Heart right ventricle (tissue), 16 donors: ENCODE results near the gene GDI1. TPM values are rescaled to one million over a fixed set of nuclear protein-coding genes. Genes with fewer than 3 reads are reported as not detected.

Experiments
- ATAC-seq, 8 donors: fragments of 200-7000 bp; cut with Tn5 transposase; one replicate each; pipeline ENCODE4 v1.9.1; 2020; ENCODE audit warnings: mild to moderate bottlenecking in 8 of 8, moderate library complexity in 8 of 8, moderate number of reproducible peaks in 1 of 8
- DNase-seq, 2 donors: peaks; one replicate each; pipeline ENCODE4 v3.0.0-alpha.2; 2020
- H3K27ac ChIP-seq, 10 donors: fragments of 200-600 bp; sonication (generic) in 2 of 10; one replicate each; pipeline versions ENCODE4 v1.5.0 to v1.8.0; 2020 to 2022; ENCODE audit warnings: mild to moderate bottlenecking in 3 of 10
- H3K27me3 ChIP-seq, 7 donors: fragments of 200-600 bp; one replicate each; pipeline ENCODE4 v1.8.0; 2021 to 2022; ENCODE audit warnings: mild to moderate bottlenecking in 2 of 7
- H3K36me3 ChIP-seq, 9 donors: fragments of 200-600 bp; sonication (generic) in 1 of 9; one replicate each; pipeline versions ENCODE4 v1.5.0 to v1.8.0; 2020 to 2022; ENCODE audit warnings: mild to moderate bottlenecking in 2 of 9
- H3K4me1 ChIP-seq, 9 donors: fragments of 200-600 bp; sonication (generic) in 1 of 9; one replicate each; pipeline versions ENCODE4 v1.5.0 to v1.8.0; 2020 to 2022; ENCODE audit warnings: mild to moderate bottlenecking in 4 of 9
- H3K4me3 ChIP-seq, 10 donors: fragments of 200-600 bp; sonication (generic) in 2 of 10; one replicate each; pipeline versions ENCODE4 v1.5.0 to v1.8.0; 2020 to 2022; ENCODE audit warnings: mild to moderate bottlenecking in 7 of 10, moderate library complexity in 2 of 10
- H3K9me3 ChIP-seq, 11 donors: fragments of 200-600 bp in 10 of 11; sonication (generic) in 2 of 11; one replicate each; pipeline versions ENCODE4 v1.5.0 to v1.8.0; 2013 to 2022; ENCODE audit warnings: mild to moderate bottlenecking in 2 of 11, control low read depth in 1 of 11, moderate library complexity in 1 of 11
- WGBS, 2 donors: extraction: QIAGEN DNeasy Blood & Tissue Kit; methylation state at CpG; one replicate each; pipeline ENCODE4 v1.1.7; 2013; ENCODE audit warnings: inconsistent platforms in 1 of 2; 5-methylcytosine and 5-hydroxymethylcytosine counted together
- intact Hi-C, 10 donors: fragments of 100-400 bp; cut with DNase I; formaldehyde crosslinking; loops; one replicate each; pipeline versions ENCODE4 v1.11.1 to v1.14.2; 2022
- polyA plus RNA-seq, 2 donors: library from polyadenylated mRNA; stranded (reverse); fragments of 200-250 nt; gene quantifications; one replicate each; pipeline ENCODE4 v1.2.3, GENCODE V29; 2013
- total RNA-seq, 10 donors: library from RNA; stranded (reverse); fragmentation: NEBNext Ultra II Directional in 3 of 10; extraction: Animal tissue kit (Norgen Biotek cat#: 25700) in 3 of 10; gene quantifications; one replicate each; pipeline versions ENCODE4 v1.2.1 to v1.2.4, GENCODE V29; 2021 to 2023
- TF ChIP-seq, protein P1 (sequence below), 9 donors: fragments of 200-600 bp; sonication (generic) in 2 of 9; IDR thresholded peaks; one replicate each; pipeline versions ENCODE4 v1.5.0 to v1.8.0; 2021 to 2022; ENCODE audit warnings: antibody characterized with exemption in 9 of 9, mild to moderate bottlenecking in 5 of 9, moderate library complexity in 1 of 9
- donor health status: Arrhythmogenic right ventricular cardiomyopathy.
- donor health status: ischemic (EF 13 %, LVEDD 7.1; RV severe dilation, severe dysfunction).
- donor health status: healthy with polysubstance abuse.
- donor health status: DM: no; HTN: yes; CAD: no.
- donor health status: DM: no; HTN: no; CAD: no.
- donor health status: ischemic (EF 25% LVEDD 6.9; RV normal size, moderate dysfunction).
- donor health status: ischemic (EF 25% LVEDD 5.7; RV mildly dilated, moderate dysfunction).
- donor health status: healthy.
- donor health status: DM: yes; HTN: yes; CAD: no.
- donor health status: Ischemic cardiomyopathy.
- donor health status: ischemic (EF 35%, LVEDD 5.7; RV mildly dilated, moderate dysfunction).
- donor health status: nonischemic (EF 11% LVEDD 7.7; RV severe dilation, severe dysfunction).
- donor health status: DM: yes; HTN: yes; CAD: no.
- donor health status: PGD.
- donor health status: ischemic (EF 29% LVEDD 5.4; RV normal size, mild dysfunction).
- donor health status: nonischemic (EF 23%, LVEDD 6.1; RV moderate dilation, normal function).

Gene GDI1
- total and polyA plus RNA-seq, 12 donors = 67.5 to 117 (median 79.3) TPM

DNA sequence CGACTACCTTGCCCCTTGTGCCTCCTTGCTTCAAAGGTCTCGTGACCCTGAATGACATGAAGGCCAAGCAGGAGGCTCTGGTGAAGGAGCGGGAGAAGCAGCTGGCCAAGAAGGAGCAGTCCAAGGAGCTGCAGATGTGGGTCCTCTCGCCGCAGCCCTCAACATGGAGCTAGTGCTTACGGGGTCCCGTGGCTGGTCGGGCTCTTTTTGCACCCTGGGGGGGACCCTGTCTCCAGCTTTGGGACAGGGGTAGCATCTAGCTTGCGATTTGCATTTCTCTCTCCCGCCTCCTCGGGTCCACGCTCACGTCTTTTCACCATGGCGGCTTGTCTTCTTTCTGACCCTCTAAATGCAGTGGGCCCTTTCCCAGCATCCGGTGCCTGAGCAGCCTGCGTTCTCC, 8.8 kb downstream of the GDI1 start:
- Histone ChIP-seq H3K9me3 (no peaks in the 10 kb centered on the region), H3K4me1 (peaks cover 0 to 21% (median 11%) of the 10 kb centered on the region in 9 donors), H3K36me3 (peaks cover 0 to 61% (median 12%) of the 10 kb centered on the region in 9 donors), H3K27ac (no peak overlapping the region), H3K4me3 (no peak overlapping the region), H3K27me3 (no peaks in the 10 kb centered on the region)
- intact Hi-C loops = no loop called here
- WGBS, 2 donors = 95 to 100% methylated on average over 12 to 16 of the region's 16 CpGs
- DNase-seq (no peak), ATAC-seq (no peak)
- TF ChIP-seq, protein P1, sequence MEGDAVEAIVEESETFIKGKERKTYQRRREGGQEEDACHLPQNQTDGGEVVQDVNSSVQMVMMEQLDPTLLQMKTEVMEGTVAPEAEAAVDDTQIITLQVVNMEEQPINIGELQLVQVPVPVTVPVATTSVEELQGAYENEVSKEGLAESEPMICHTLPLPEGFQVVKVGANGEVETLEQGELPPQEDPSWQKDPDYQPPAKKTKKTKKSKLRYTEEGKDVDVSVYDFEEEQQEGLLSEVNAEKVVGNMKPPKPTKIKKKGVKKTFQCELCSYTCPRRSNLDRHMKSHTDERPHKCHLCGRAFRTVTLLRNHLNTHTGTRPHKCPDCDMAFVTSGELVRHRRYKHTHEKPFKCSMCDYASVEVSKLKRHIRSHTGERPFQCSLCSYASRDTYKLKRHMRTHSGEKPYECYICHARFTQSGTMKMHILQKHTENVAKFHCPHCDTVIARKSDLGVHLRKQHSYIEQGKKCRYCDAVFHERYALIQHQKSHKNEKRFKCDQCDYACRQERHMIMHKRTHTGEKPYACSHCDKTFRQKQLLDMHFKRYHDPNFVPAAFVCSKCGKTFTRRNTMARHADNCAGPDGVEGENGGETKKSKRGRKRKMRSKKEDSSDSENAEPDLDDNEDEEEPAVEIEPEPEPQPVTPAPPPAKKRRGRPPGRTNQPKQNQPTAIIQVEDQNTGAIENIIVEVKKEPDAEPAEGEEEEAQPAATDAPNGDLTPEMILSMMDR (IDR thresholded peaks at IDR 0.05) = no peak

GRCh38 chrX:154446430-154446829, 9.5 kb downstream of the GDI1 start:
- H3K4me1 ChIP-seq = peaks cover 0 to 21% (median 11%) of the 10 kb centered on the region in 9 donors
- H3K4me3 ChIP-seq = no peak overlapping the region
- TF ChIP-seq, protein P1 (IDR thresholded peaks at IDR 0.05) = no peak
- intact Hi-C loops = no loop called here
- 92 to 94% methylated on average over 12 of the region's 12 CpGs for WGBS, 2 donors
- H3K36me3 ChIP-seq = peaks cover 0 to 60% (median 12%) of the 10 kb centered on the region in 9 donors
- no peaks in the 10 kb centered on the region for H3K9me3 ChIP-seq
- ATAC-seq (no peak), DNase-seq (no peak)
- H3K27ac ChIP-seq = no peak overlapping the region
- H3K27me3 ChIP-seq = no peaks in the 10 kb centered on the region

DNA sequence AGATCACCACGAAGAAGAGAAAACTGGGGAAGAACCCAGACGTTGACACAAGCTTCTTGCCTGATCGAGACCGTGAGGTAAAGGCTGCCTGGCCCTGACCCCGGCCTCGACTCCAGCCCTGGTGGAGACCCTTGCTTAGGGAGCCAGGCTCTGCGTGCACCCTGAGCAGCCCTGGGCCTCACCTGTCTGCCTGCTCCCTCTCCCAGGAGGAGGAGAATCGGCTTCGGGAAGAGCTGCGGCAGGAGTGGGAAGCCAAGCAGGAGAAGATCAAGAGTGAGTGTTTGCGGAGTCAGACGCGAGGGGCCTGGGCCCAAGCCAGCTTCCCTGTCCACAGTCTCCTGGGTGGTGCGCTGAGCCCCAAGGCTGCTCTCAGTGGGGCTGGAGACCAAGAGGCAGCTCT, 11.5 kb downstream of the GDI1 start:
- DNase-seq (no peak), ATAC-seq (no peak)
- intact Hi-C loops = no loop called here
- 88 to 89% methylated on average over 14 of the region's 14 CpGs for WGBS, 2 donors
- Histone ChIP-seq H3K4me3 (no peak overlapping the region), H3K27ac (no peak overlapping the region), H3K4me1 (peaks cover 0 to 18% (median 11%) of the 10 kb centered on the region in 9 donors), H3K9me3 (no peaks in the 10 kb centered on the region), H3K36me3 (peaks cover 0 to 54% (median 7%) of the 10 kb centered on the region in 9 donors), H3K27me3 (peaks cover 0 to 5% (median 0%) of the 10 kb centered on the region in 7 donors)
- TF ChIP-seq, protein P1 (IDR thresholded peaks at IDR 0.05) = no peak

DNA sequence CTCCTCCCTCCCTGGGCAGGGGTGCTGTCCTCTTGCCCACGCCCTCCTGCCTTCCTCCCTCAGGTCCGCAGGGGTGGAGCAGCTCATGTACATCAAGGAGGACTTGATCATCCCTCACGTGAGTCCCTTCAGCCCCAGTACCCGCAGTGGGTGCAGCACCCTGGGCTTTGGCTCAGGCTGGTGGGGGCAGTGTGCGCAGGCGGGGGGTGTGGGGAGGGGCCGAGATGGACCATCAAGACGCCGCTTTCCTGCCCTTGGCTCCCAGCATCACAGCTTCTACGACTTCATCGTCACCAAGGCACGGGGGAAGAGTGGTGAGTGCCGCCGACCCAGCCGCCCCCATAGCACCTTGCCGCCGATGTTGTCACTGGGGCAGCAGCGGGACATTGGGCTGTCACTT, 12.7 kb downstream of the GDI1 start:
- no peaks in the 10 kb centered on the region for H3K9me3 ChIP-seq
- intact Hi-C loops = loop anchor here in 1 of 10 donors (10.0 kb wide), 1 partner anchor 65 kb away; the partner anchor contains the start of gene FAM3A
- TF ChIP-seq, protein P1 (IDR thresholded peaks at IDR 0.05) = no peak
- H3K36me3 ChIP-seq = peaks cover 0 to 54% (median 7%) of the 10 kb centered on the region in 9 donors
- peaks cover 0 to 14% (median 9%) of the 10 kb centered on the region in 9 donors for H3K4me1 ChIP-seq
- WGBS, 2 donors = 91 to 94% methylated on average over 17 to 18 of the region's 18 CpGs
- H3K27me3 ChIP-seq = peaks cover 0 to 5% (median 0%) of the 10 kb centered on the region in 7 donors
- DNase-seq (no peak), ATAC-seq (no peak)
- H3K4me3 ChIP-seq = no peak overlapping the region
- no peak overlapping the region for H3K27ac ChIP-seq
